A172 (cell line): ENCODE measurements around the gene KIR3DL2. TPM values are rescaled to one million over a fixed set of nuclear protein-coding genes. Genes with fewer than 3 reads are reported as not detected.
"Not testable (repeated sequence)": the region's sequence is repeated elsewhere in the genome, so short reads cannot be mapped to it uniquely, and the experiment has no call there.

ENCODE experiments used
- DNase-seq: peaks from one replicate; pipeline ENCODE4 v3.0.0-alpha.2; 2015; ENCODE audit warnings: low spot score
- total RNA-seq: library from RNA; depleted of rRNA; stranded (reverse); fragments of >200 nt; shearing (Covaris generic); gene quantifications from 2 replicates; pipeline ENCODE4 v1.2.3, GENCODE V29; 2014; rRNA removed

The KIR3DL2 gene
- total RNA-seq: not detected in 2 replicates

DNA sequence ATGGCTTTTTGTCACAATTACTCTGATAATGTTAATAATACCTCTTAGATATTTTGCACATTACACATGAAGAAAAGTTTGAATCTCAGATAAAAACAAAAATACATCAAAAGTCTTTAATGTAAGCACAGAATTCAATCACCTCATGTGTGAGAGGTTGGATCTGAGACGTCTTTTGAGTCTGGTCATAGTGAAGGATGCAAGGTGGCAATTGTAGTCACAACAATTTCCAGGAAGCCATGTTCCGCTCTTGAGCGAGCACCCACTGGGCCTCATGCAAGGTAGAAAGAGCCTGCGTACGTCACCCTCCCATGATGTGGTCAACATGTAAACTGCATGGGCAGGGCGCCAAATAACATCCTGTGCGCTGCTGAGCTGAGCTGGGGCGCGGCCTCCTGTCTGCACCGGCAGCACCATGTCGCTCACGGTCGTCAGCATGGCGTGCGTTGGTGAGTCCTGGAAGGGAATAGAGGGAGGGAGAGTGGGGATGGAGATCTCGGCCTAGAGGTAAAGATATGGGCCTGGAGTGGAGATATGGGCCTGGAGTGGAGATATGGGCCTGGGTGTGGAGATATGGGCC, at the start of gene KIR3DL2:
KIR3DL2 (plus strand) TSS at position 383 of the 580 bp plus-strand sequence; CDS start at position 416, 33 bp downstream.
- not testable (repeated sequence) for DNase-seq

DNA sequence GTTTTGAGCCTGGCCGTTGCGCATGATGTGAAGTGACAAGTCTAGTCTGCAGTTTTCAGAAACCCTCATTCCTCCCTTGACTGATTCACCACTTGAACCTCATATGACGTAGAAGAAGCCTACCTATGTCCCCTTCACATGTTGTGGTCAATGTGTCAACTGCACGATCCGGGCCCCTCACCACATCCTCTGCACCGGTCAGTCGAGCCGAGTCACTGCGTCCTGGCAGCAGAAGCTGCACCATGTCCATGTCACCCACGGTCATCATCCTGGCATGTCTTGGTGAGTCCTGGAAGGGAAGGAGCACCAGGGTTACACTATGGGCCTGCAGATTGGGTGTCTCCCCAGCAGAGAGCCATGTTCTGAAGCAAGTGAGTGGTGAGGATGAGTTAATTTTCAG, 46.8 kb upstream of the KIR3DL2 start, which contains the start of gene KIR2DL4:
KIR2DL4 (plus strand) TSS at position 201 of the 400 bp plus-strand sequence; CDS start at position 243, 42 bp downstream.
- DNase-seq: no peak

DNA sequence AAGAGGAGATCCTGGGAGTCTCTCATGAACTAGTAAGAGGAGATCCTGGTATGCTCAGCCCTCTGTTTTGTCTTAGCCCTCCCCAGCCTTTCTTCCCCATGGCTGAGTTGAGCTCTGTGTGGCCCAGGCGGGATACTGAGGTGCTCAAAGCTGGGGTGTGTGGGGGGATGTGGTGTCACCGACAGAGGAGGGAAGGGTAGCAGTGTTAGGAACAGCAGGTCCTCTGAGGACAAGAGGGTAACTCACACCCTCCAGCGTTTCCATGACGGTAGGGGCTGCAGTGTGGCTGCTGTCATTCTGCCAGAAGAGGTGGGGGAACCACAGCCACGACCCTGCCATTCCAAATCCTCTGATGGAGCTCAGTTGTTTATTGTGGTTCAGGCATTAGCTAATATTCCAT, 46.1 kb upstream of the KIR3DL2 start:
- DNase-seq: no peak

DNA sequence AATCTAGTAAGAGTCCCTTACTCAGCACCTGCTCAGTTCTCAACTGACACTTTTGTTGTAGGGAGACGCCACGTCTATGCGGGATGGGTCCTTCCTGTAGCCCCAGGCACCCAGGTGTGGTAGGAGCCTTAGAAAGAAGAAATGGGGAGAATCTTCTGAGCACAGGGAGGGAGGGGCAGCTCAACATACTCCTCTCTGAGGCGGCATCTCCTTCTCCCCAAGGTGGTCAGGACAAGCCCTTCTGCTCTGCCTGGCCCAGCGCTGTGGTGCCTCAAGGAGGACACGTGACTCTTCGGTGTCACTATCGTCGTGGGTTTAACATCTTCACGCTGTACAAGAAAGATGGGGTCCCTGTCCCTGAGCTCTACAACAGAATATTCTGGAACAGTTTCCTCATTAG, 45.7 kb upstream of the KIR3DL2 start:
- no peak for DNase-seq

DNA sequence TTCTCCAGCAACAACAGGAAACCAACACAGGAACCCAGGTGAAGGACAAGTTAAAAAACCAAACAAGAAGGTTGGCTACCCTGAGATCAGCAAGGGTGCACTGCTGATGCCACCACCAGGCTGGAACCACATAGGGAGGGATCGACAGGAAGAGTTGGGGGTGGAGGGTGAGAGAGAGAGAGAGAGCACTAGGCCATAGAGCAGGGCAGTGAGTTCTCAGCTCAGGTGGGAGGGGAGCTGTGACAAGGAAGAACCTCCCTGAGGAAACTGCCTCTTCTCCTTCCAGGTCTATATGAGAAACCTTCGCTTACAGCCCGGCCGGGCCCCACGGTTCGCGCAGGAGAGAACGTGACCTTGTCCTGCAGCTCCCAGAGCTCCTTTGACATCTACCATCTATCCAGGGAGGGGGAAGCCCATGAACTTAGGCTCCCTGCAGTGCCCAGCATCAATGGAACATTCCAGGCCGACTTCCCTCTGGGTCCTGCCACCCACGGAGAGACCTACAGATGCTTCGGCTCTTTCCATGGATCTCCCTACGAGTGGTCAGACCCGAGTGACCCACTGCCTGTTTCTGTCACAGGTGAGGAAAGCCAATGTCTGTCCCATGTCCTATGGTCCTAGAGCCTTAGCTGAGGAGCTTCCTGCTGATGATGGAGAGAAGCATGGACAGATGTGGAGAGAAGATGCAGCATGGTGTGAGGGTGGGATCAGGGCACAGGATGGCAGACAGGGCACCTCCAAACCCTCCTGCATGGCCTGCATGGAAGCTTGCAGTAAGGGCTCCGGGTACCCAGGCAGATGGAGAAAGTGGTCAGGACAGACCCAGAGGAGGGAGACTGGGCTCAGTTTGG, 44.4 kb upstream of the KIR3DL2 start:
- no peak for DNase-seq

DNA sequence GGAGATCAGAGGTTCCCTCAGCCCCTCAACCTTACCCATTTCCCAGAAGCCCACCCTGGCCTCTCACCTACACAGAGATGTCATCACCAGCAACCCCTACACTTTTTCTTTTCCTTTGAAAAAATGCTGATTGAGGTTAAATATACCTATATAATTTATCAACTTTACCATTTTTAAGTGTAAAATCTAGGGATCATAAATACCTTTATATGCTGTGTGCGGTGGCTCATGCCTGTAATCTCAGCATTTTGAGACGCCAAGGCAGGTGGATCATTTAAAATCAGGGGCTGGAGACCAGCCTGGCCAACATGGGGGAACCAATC, 43.8 kb upstream of the KIR3DL2 start:
- no peak for DNase-seq

DNA sequence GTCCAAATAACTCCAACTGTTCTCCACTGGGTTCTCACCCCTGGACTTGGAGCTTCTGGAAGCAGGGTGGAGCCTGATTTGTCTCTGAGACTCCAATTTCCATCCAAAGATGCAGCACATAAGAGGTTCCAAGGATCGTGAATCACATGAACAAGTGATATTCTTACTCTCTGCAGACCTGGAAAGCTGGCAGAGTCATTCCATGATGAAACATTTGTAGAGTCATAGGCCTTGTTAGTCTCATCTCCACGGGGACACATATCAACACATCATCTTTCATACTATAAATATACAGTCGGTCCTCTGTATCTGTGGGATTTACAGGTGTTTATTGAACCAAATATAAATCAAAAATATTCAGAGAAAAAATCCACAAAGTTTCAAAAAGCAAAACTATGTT, 35.7 kb upstream of the KIR3DL2 start:
- DNase-seq: not testable (repeated sequence)

DNA sequence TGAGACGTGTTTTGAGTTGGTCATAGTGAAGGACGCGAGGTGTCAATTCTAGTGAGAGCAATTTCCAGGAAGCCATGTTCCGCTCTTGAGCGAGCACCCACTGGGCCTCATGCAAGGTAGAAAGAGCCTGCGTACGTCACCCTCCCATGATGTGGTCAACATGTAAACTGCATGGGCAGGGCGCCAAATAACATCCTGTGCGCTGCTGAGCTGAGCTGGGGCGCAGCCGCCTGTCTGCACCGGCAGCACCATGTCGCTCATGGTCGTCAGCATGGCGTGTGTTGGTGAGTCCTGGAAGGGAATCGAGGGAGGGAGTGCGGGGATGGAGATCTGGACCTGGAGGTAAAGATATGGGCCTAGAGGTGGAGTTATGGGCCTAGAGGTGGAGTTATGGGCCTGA, 34.0 kb upstream of the KIR3DL2 start, which contains the start of gene KIR3DL1:
KIR3DL1 (plus strand) TSS at position 218 of the 400 bp plus-strand sequence.
- not testable (repeated sequence) for DNase-seq

DNA sequence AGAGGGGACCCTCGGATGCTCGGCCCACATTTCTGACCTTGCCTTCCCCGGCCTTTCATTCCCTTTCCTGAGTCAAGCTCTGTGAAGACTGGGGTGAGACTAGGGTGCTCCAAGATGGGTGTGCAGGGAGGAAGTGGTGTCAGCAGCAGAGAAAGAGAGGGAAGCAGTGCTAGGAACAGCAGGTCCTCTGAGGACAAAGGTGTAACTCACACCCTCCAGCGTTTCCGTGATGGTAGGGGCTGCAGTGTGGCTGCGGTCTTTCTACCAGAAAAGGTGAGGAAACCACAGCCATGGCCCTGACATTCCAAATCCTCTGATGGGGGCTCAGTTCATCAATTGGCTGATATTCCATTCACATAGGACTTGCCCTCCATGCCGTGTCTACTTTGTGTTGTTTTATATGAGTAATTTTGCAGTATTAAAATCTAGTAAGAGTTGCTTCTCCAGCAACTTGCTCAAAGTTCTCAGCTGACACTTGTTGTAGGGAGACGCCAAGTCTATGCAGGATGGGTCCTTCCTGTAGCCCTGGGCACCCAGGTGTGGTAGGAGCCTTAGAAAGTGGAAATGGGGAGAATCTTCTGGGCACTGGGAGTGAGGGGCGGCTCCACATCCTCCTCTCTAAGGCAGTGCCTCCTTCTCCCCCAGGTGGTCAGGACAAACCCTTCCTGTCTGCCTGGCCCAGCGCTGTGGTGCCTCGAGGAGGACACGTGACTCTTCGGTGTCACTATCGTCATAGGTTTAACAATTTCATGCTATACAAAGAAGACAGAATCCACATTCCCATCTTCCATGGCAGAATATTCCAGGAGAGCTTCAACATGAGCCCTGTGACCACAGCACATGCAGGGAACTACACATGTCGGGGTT, 32.3 kb upstream of the KIR3DL2 start:
- DNase-seq: no peak

DNA sequence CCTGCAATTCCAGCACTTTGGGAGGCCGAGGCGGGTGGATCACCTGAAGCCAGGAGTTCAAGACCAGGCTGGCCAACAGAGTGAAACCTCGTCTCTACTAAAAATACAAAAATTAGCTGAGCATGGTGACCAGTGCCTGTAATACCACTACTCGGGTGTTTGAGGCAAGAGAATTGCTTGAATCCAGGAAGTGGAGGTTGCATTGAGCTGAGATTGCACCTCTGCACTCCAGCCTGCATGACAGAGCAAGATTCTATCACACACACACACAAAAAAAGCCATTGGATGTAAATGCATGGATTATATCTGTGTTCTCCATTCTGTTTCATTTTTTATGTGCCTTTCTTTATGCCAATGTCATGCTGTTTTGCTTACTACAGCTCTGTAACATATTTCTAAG, 25.8 kb upstream of the KIR3DL2 start:
- DNase-seq: not testable (repeated sequence)

DNA sequence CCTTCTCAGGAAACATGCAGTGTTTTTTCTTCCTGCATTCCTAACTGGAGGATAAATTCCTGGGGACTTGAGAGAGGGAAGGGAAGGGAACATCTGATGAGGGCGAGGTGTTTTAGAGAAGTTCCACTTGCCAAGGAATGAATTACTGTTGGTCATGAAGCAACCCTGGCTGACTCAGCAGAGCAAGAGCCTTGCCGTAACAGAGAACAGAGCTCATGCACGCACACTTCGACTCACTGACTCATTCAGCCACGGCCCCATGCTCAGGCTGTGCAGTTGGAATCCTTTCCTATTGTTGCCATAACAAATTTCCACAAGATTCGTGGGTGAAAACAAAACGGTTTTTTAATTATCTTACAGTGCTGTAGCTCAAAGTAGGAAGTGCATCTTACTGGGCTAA, 24.9 kb upstream of the KIR3DL2 start:
- not testable (repeated sequence) for DNase-seq

DNA sequence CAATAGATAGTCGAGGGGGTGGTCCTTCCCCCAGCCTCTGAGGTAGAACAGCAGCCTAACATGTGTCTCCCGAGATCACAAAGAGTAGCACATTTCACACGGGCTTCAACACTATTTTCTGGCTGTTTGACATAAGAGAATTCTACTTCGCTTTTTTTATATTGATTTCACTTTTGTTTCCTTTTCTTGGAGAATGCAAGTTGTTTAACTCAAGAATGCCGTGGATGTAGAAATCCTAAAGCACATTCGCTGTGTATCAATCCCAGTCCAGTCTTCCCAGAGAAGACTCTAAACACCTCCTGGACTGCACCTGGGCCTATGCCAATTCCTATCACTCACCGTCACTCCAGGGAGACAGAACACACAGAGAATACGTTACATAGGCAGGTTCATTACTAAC, 22.2 kb upstream of the KIR3DL2 start:
- DNase-seq: not testable (repeated sequence)

DNA sequence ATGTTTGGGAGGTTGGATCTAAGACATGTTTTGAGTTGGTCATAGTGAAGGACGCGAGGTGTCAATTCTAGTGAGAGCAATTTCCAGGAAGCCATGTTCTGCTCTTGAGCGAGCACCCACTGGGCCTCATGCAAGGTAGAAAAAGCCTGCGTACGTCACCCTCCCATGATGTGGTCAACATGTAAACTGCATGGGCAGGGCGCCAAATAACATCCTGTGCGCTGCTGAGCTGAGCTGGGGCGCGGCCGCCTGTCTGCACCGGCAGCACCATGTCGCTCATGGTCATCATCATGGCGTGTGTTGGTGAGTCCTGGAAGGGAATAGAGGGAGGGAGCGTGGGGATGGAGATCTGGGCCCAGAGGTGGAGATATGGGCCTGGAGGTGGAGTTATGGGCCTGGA, 17.7 kb upstream of the KIR3DL2 start, which contains the start of gene KIR2DS4:
KIR2DS4 (plus strand) TSS at position 181 of the 400 bp plus-strand sequence.
- DNase-seq: not testable (repeated sequence)

DNA sequence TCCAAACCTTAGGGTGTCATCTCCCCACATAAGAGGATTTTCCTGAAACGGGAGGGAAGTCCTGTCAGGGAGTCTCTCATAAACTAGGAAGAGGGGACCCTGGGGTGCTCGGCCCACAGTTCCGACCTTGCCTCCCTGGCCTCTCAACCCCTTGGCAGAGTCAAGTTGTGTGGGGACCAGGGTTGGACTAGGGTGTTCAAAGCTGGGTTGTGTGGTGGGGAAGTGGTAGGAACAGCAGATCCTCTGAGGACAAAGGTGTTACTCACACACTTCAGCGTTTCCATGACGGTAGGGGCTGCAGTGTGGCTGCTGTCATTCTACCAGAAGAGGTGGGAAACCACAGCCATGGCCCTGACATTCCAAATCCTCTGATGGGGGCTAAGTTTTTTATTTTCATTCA, 15.1 kb upstream of the KIR3DL2 start:
- DNase-seq: not testable (repeated sequence)

DNA sequence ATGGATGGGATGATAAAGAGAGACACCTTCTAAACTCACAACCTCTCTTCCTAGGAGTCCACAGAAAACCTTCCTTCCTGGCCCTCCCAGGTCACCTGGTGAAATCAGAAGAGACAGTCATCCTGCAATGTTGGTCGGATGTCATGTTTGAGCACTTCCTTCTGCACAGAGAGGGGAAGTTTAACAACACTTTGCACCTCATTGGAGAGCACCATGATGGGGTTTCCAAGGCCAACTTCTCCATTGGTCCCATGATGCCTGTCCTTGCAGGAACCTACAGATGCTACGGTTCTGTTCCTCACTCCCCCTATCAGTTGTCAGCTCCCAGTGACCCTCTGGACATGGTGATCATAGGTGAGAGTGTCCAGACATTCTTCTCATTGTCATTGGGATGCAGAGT, 12.7 kb upstream of the KIR3DL2 start:
- not testable (repeated sequence) for DNase-seq

DNA sequence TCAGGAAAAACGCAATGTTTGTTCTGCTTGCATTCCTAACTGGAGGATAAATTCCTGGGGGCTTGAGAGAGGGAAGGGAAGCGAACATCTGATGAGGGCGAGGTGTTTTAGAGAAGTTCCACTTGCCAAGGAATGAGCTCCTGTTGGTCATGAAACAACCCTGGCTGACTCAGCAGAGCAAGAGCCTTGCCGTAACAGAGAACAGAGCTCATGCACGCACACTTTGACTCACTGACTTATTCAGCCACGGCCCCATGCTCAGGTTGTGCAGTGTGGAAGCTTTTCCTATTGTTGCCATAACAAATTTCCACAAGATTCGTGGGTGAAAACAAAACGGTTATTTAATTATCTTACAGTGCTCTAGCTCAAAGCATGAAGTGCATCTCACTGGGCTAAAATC, 7.1 kb upstream of the KIR3DL2 start:
- not testable (repeated sequence) for DNase-seq

DNA sequence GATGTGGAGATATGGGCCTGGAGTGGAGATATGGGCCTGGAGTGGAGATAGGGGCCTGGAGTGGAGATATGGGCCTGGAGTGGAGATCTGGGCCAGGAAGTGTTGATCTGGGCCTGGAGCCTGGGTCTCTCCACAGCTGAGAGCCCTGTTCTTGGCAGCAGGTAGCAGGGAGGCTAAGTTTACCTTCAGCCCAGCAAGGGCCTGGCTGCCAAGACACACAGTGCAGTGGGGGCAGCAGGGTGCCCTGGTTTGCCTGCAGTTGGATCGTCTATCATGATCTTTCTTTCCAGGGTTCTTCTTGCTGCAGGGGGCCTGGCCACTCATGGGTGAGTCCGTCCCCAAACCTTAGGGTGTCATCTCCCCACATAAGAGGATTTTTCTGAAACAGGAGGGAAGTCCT, 687 bp downstream of the KIR3DL2 start:
- no peak for DNase-seq

DNA sequence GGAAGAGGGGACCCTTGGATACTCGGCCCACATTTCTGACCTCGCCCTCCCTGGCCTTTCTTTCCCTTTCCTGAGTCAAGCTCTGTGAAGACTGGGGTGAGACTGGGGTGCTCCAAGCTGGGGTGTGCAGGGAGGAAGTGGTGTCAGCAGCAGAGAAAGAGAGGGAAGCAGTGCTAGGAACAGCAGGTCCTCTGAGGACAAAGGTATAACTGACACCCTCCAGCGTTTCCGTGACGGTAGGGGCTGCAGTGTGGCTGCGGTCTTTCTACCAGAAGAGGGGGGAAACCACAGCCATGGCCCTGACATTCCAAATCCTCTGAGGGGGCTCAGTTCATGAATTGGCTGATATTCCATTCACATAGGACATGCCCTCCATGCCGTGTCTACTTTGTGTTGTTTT, 1.1 kb downstream of the KIR3DL2 start:
- DNase-seq: no peak

DNA sequence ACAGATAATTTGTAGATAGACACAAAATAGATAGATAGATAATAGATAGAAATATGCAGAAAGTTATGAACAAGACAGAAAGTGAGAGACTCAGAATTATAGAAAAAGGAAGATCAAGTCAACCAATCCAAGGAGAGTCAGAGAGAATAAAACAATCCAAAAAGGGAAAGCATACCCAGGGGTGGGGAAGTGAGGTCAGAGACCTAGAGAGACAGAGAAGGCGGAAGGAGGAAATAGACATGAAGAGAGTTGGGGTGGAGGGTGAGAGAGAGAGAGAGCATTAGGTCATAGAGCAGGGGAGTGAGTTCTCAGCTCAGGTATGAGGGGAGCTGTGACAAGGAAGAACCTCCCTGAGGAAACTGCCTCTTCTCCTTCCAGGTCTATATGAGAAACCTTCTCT, 5.0 kb downstream of the KIR3DL2 start:
- DNase-seq: not testable (repeated sequence)

DNA sequence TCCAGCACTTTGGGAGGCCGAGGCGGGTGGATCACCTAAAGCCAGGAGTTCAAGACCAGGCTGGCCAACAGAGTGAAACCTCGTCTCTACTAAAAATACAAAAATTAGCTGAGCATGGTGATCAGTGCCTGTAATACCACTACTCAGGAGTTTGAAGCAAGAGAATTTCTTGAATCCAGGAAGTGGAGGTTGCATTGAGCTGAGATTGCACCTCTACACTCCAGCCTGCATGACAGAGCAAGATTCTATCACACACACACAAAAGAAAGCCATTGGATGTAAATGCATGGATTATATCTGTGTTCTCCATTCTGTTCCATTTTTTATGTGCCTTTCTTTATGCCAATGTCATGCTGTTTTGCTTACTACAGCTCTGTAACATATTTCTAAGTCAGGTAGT, 8.2 kb downstream of the KIR3DL2 start:
- not testable (repeated sequence) for DNase-seq

DNA sequence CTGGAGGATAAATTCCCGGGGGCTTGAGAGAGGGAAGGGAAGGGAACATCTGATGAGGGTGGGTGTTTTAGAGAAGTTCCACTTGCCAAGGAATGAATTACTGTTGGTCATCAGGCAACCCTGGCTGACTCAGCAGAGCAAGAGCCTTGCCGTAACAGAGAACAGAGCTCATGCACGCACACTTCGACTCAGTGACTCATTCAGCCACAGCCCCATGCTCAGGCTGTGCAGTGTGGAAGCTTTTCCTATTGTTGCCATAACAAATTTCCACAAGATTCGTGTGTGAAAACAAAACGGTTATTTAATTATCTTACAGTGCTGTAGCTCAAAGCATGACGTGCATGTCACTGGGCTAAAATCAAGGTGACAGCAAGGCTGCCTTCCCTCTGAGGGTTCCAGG, 9.2 kb downstream of the KIR3DL2 start:
- DNase-seq: peak; percentile 42

DNA sequence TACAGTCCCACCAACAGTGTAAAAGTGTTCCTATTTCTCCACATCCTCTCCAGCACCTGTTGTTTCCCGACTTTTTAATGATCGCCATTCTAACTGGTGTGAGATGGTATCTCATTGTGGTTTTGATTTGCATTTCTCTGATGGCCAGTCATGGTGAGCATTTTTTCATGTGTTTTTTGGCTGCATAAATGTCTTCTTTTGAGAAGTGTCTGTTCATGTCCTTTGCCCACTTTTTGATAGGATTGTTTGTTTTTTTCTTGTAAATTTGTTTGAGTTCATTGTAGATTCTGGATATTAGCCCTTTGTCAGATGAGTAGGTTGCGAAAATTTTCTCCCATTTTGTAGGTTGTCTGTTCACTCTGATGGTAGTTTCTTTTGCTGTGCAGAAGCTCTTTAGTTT, 13.2 kb downstream of the KIR3DL2 start:
- DNase-seq: not testable (repeated sequence)
